Measurements from ENCODE around the gene SPO11. TPM values are rescaled to one million over a fixed set of nuclear protein-coding genes. Genes with fewer than 3 reads are reported as not detected.

Gene SPO11
- total and polyA plus RNA-seq, 9 of the 15 experiments (the other 6 are each of a cell fraction or from before 2014, with no cell fraction given), result not detected

DNA sequence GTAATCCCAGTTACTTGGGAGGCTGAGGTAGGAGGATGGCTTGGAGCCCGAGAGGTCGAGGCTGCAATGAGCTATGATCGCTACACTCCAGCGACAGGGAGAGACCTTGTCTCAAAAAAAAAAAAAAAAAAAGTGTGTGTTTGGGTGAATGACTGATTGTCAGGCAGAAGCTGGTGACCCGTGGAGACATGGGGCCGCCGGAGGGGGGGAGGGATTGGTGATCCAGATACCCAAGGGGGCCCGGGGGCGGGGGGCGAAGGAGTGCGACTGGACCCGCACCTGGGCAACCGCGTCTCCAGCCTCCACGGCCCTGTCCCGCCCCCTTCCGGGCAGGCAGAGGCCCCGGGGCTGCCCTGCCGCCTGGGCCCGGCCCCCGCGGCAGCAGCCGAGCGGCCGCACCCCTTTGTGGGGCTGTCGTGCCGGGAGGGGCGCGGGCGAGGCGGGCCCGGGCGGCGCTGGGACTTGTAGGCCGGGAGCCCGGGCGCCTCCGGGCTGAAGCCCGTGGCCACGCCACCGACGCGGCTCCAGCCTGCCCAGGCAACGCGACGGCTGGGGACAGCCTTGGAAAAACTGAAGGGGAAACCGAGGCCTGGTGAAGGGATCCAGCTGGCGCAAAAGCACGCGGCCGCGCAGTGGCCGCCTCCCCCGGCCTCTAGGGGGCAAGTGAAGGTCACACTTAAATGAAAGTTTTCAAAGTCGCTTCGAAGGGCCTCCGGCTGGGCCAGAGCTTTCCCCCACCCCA lies 59.5 kb downstream of the SPO11 start (continued):
- TF ChIP-seq ZNF3 (CRISPR knock-in tag; IDR thresholded peaks at IDR 0.05), result no peak
- no peak for TF ChIP-seq SP1 (CRISPR knock-in tag; IDR thresholded peaks at IDR 0.05)
- TF ChIP-seq ZNF75A (CRISPR knock-in tag; IDR thresholded peaks at IDR 0.05), result no peak
- no peak for TF ChIP-seq RBM17 (IDR thresholded peaks at IDR 0.05; ENCODE audit: borderline replicate concordance, low read depth, low read length)
- TF ChIP-seq, protein P1, sequence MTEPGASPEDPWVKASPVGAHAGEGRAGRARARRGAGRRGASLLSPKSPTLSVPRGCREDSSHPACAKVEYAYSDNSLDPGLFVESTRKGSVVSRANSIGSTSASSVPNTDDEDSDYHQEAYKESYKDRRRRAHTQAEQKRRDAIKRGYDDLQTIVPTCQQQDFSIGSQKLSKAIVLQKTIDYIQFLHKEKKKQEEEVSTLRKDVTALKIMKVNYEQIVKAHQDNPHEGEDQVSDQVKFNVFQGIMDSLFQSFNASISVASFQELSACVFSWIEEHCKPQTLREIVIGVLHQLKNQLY (CRISPR knock-in tag; conservative IDR thresholded peaks at IDR 0.05), result no peak
- TF ChIP-seq, protein P2, sequence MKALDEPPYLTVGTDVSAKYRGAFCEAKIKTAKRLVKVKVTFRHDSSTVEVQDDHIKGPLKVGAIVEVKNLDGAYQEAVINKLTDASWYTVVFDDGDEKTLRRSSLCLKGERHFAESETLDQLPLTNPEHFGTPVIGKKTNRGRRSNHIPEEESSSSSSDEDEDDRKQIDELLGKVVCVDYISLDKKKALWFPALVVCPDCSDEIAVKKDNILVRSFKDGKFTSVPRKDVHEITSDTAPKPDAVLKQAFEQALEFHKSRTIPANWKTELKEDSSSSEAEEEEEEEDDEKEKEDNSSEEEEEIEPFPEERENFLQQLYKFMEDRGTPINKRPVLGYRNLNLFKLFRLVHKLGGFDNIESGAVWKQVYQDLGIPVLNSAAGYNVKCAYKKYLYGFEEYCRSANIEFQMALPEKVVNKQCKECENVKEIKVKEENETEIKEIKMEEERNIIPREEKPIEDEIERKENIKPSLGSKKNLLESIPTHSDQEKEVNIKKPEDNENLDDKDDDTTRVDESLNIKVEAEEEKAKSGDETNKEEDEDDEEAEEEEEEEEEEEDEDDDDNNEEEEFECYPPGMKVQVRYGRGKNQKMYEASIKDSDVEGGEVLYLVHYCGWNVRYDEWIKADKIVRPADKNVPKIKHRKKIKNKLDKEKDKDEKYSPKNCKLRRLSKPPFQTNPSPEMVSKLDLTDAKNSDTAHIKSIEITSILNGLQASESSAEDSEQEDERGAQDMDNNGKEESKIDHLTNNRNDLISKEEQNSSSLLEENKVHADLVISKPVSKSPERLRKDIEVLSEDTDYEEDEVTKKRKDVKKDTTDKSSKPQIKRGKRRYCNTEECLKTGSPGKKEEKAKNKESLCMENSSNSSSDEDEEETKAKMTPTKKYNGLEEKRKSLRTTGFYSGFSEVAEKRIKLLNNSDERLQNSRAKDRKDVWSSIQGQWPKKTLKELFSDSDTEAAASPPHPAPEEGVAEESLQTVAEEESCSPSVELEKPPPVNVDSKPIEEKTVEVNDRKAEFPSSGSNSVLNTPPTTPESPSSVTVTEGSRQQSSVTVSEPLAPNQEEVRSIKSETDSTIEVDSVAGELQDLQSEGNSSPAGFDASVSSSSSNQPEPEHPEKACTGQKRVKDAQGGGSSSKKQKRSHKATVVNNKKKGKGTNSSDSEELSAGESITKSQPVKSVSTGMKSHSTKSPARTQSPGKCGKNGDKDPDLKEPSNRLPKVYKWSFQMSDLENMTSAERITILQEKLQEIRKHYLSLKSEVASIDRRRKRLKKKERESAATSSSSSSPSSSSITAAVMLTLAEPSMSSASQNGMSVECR (CRISPR knock-in tag; IDR thresholded peaks at IDR 0.05), result no peak
- no peak for TF ChIP-seq NFYB (IDR thresholded peaks at IDR 0.05; ENCODE audit: extremely low read depth, insufficient read length)
- peak; percentile 41 for TF ChIP-seq HMGN3 (IDR thresholded peaks at IDR 0.05; ENCODE audit: borderline replicate concordance, extremely low read depth, insufficient read length, low read depth, low read length)
- TF ChIP-seq ZNF696 (CRISPR knock-in tag; conservative IDR thresholded peaks at IDR 0.05), result no peak
- no peak for TF ChIP-seq ELF1 (tag; IDR thresholded peaks at IDR 0.05)
- no peak for TF ChIP-seq KLF13 (tag; IDR thresholded peaks at IDR 0.05; ENCODE audit: borderline replicate concordance, low read depth)
- TF ChIP-seq ZNF507 (tag; conservative IDR thresholded peaks at IDR 0.05), result no peak
- TF ChIP-seq ZNF444 (CRISPR knock-in tag; IDR thresholded peaks at IDR 0.05), result no peak
- no peak for TF ChIP-seq SOX6 (IDR thresholded peaks at IDR 0.05)
- 0 out of 2 replicates have a peak, but pooled peaks have one; percentile 42 for TF ChIP-seq MECOM (CRISPR knock-in tag; IDR thresholded peaks at IDR 0.05)
- TF ChIP-seq, protein P3, sequence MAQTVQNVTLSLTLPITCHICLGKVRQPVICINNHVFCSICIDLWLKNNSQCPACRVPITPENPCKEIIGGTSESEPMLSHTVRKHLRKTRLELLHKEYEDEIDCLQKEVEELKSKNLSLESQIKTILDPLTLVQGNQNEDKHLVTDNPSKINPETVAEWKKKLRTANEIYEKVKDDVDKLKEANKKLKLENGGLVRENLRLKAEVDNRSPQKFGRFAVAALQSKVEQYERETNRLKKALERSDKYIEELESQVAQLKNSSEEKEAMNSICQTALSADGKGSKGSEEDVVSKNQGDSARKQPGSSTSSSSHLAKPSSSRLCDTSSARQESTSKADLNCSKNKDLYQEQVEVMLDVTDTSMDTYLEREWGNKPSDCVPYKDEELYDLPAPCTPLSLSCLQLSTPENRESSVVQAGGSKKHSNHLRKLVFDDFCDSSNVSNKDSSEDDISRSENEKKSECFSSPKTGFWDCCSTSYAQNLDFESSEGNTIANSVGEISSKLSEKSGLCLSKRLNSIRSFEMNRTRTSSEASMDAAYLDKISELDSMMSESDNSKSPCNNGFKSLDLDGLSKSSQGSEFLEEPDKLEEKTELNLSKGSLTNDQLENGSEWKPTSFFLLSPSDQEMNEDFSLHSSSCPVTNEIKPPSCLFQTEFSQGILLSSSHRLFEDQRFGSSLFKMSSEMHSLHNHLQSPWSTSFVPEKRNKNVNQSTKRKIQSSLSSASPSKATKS (CRISPR knock-in tag; IDR thresholded peaks at IDR 0.05), result no peak
- no peak for TF ChIP-seq NFIC (IDR thresholded peaks at IDR 0.05)
- TF ChIP-seq FOXP1 (CRISPR knock-in tag; IDR thresholded peaks at IDR 0.05), result no peak
- TF ChIP-seq ZZZ3 (IDR thresholded peaks at IDR 0.05), result no peak
- TF ChIP-seq GTF2E2 (tag; IDR thresholded peaks at IDR 0.05), result 0 out of 2 replicates have a peak, but pooled peaks have one; percentile 4
- no peak; the same call in 1 of the 2 replicates for TF ChIP-seq SMAD3 (CRISPR knock-in tag; conservative IDR thresholded peaks at IDR 0.05)
- peak; percentile 93 for TF ChIP-seq CCNT2 (IDR thresholded peaks at IDR 0.05; ENCODE audit: borderline replicate concordance, extremely low read depth, insufficient read length, low read depth, low read length)
